Transverse colon (tissue), 4 donors: Measurements from ENCODE around the gene GALNT1. TPM values are rescaled to one million over a fixed set of nuclear protein-coding genes. Genes with fewer than 3 reads are reported as not detected.

Source experiments
- DNase-seq: peaks from one replicate; pipeline ENCODE4 v3.0.0-alpha.2; 2019
- H3K27ac ChIP-seq, 4 donors: fragments of 200-600 bp; sonication (generic); 2 replicates each; pipeline ENCODE4 v1.5.1; 2016 to 2018; ENCODE audit warnings: inconsistent platforms in 4 of 4
- H3K27me3 ChIP-seq: fragments of 200-600 bp; sonication (generic); 2 replicates; pipeline ENCODE4 v1.5.1; 2017; ENCODE audit warnings: inconsistent platforms
- H3K36me3 ChIP-seq, 4 donors: fragments of 200-600 bp; sonication (generic); 2 replicates each; pipeline ENCODE4 v1.5.1; 2017 to 2019; ENCODE audit warnings: inconsistent platforms in 4 of 4
- H3K4me1 ChIP-seq, 4 donors: fragments of 200-600 bp; sonication (generic); 2 replicates each; pipeline ENCODE4 v1.5.1; 2017 to 2020; ENCODE audit warnings: inconsistent platforms in 4 of 4
- H3K4me3 ChIP-seq, 4 donors: fragments of 200-600 bp; sonication (generic); 1 replicate in 1 of 4; 2 replicates in 3 of 4; pipeline versions ENCODE4 v1.5.1 to v1.6.1; 2017 to 2019; ENCODE audit warnings: inconsistent platforms in 4 of 4
- H3K9me3 ChIP-seq, 2 donors: fragments of 200-600 bp; sonication (generic); 2 replicates each; pipeline ENCODE4 v1.5.1; 2017 to 2019; ENCODE audit warnings: inconsistent platforms in 2 of 2
- CTCF ChIP-seq, 5 experiments: fragments of 200-600 bp in 3 of 5; fragments of 450-650 bp in 2 of 5; sonication (generic) in 3 of 5; IDR thresholded peaks; 1 replicate in 2 of 5; 2 replicates in 3 of 5; pipeline ENCODE4 v1.5.1; 2016 to 2017; ENCODE audit warnings: antibody characterized with exemption in 5 of 5, inconsistent platforms in 3 of 5, mild to moderate bottlenecking in 2 of 5, moderate library complexity in 1 of 5
- EP300 ChIP-seq: sonication (generic); formaldehyde crosslinking; IDR thresholded peaks from one replicate; pipeline ENCODE4 v1.6.1; 2017; ENCODE audit warnings: antibody characterized with exemption, low read depth
- POLR2A ChIP-seq: fragments of 450-650 bp; IDR thresholded peaks from one replicate; pipeline ENCODE4 v1.6.1; 2016; ENCODE audit warnings: antibody characterized with exemption, mild to moderate bottlenecking, moderate library complexity
- POLR2AphosphoS5 ChIP-seq, 3 donors: sonication (generic); formaldehyde crosslinking; IDR thresholded peaks; one replicate each; pipeline ENCODE4 v1.6.1; 2016; ENCODE audit warnings: antibody characterized with exemption in 3 of 3
- WGBS, 2 donors: methylation state at CpG; one replicate each; pipeline ENCODE4 v1.1.5; 2018; ENCODE audit warnings: low coverage in 1 of 2; 5-methylcytosine and 5-hydroxymethylcytosine counted together
- in situ Hi-C, 4 donors: fragments of 200-750 bp; cut with MboI; loops; one replicate each; pipeline versions ENCODE4 v1.15.0 to v1.15.1; 2017; ENCODE audit warnings: low sequenced_read_pairs in 3 of 4, low pct_ligation_motif_present in 1 of 4, low pct_unique_long_range_greater_than_20kb in 1 of 4
- intact Hi-C: fragments of 100-400 bp; cut with DNase I; formaldehyde crosslinking; loops from one replicate; pipeline ENCODE4 v1.15.1; 2023; ENCODE audit warnings: low total_unique reads
- total RNA-seq, 4 donors: library from RNA; depleted of rRNA; stranded (reverse); fragments of >200 nt; gene quantifications; one replicate each; pipeline ENCODE4 v1.1.0, GENCODE V29; 2016

GALNT1 gene
- total RNA-seq, 4 donors from 2014 or later = 21.7 to 86.8 (median 57.6) TPM

- DNase-seq = no peak
- Histone ChIP-seq H3K36me3 (no peaks in the 10 kb centered on the region), H3K4me3 (no peak overlapping the region), H3K9me3 (no peaks in the 10 kb centered on the region), H3K4me1 (peaks cover 0 to 38% (median 36%) of the 10 kb centered on the region in 4 donors), H3K27ac (peak overlapping the region in 3 of 4 donors; percentile 11 to 57 (median 27)), H3K27me3 (no peaks in the 10 kb centered on the region)
- no peak for TF ChIP-seq POLR2A
- no peak for TF ChIP-seq EP300
- TF ChIP-seq CTCF (IDR thresholded peaks at IDR 0.05) = no peak
- no peak for TF ChIP-seq POLR2AphosphoS5 (IDR thresholded peaks at IDR 0.05)
- in situ Hi-C loops (no loop called here), intact Hi-C loops (no loop called here)
- WGBS, 2 donors = 22 to 33% methylated on average over 1 of the region's 1 CpG
Measured at GRCh38 chr18:35578481-35578880, 3.1 kb upstream of the GALNT1 start.

- intact Hi-C loops = no loop called here
- WGBS, 2 donors = 59 to 62% methylated on average over 4 of the region's 4 CpGs
- H3K27ac ChIP-seq = peak overlapping the region; percentile 31 to 57 (median 48)
Measured at GRCh38 chr18:35578936-35579335, 2.6 kb upstream of the GALNT1 start.

DNA sequence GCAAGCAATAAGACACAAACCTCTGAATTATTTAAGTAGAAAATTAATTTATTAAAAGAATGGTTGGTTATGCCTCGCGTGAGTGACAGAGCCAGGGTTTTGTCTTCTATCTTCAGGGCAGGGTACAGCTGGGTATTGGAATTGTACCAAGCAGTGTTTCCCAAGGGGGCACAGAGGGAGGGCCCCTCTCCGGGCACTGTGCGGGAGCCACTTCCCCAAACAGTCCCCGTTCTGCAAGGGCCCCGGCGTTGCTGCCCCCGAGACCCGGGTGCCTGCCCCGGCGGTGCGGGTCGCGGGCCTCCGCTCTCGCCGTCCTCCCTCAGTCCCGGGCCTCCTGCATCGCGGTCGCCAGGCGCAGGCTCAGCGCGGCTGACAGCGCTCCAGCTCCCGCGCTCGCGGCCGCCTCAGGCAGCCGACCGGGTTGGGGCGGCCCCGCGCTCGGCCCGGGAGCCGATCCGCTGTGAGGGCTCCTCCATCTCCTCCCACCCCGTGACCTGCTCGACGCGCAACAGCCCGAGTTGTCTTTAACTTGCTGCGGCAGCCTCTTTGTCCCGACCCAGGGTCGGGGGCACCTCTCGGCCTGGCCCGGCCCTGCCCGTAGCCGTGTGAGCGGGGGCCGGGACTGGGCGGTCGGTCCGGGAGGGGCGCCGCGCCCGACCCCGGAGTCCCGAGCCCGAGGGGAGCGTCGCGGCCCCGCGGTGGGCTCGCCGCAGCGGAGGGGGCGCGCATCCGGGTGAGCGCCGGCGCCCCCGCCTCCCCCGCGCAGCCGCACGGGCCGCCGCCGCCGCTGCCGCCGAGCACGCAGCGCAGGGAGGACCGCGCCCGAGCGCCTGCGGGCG lies 620 bp upstream of the GALNT1 start:
- H3K27ac ChIP-seq = peak overlapping the region; percentile 91 to 98 (median 96)

More at GRCh38 chr18:35578936-35579335, 2.6 kb upstream of the GALNT1 start:
- H3K4me1 ChIP-seq = peaks cover 0 to 42% (median 40%) of the 10 kb centered on the region in 4 donors
- TF ChIP-seq EP300 = no peak
- no peak for TF ChIP-seq POLR2AphosphoS5 (IDR thresholded peaks at IDR 0.05)
- no peak for TF ChIP-seq POLR2A
- no peak for TF ChIP-seq CTCF (IDR thresholded peaks at IDR 0.05)
- no peaks in the 10 kb centered on the region for H3K27me3 ChIP-seq
- H3K36me3 ChIP-seq = no peaks in the 10 kb centered on the region
- H3K9me3 ChIP-seq = no peaks in the 10 kb centered on the region
- H3K4me3 ChIP-seq = no peak overlapping the region
- in situ Hi-C loops = no loop called here
- DNase-seq = no peak

More for the DNA sequence above, 620 bp upstream of the GALNT1 start:
- WGBS, 2 donors = 0 to 2% methylated on average over 1 to 30 of the region's 96 CpGs
- in situ Hi-C loops = no loop called here
- TF ChIP-seq EP300 (no peak), CTCF (IDR thresholded peaks at IDR 0.05) (no peak), POLR2AphosphoS5 (IDR thresholded peaks at IDR 0.05) (peak in 1 of 3 donors; percentile 7)
- intact Hi-C loops = loop anchor here (5.0 kb wide), 1 partner anchor 514 kb away; no protein-coding TSS in a partner anchor
- peak overlapping the region; percentile 41 to 92 (median 80) for H3K4me3 ChIP-seq
- H3K27me3 ChIP-seq = no peaks in the 10 kb centered on the region
- H3K4me1 ChIP-seq = peaks cover 0 to 43% (median 40%) of the 10 kb centered on the region in 4 donors
- no peaks in the 10 kb centered on the region for H3K36me3 ChIP-seq
- no peaks in the 10 kb centered on the region for H3K9me3 ChIP-seq
- DNase-seq = peak; percentile 60
